Esophagus muscularis mucosa (tissue), 4 donors: ENCODE results near the gene ANKRD60.

ENCODE experiments used
- CTCF ChIP-seq, 3 experiments: fragments of 200-600 bp in 2 of 3; fragments of 450-650 bp in 1 of 3; sonication (generic) in 2 of 3; IDR thresholded peaks; one replicate each; pipeline ENCODE4 v1.5.1; 2017 to 2019; ENCODE audit warnings: antibody characterized with exemption in 3 of 3, mild to moderate bottlenecking in 2 of 3, moderate library complexity in 1 of 3
- EP300 ChIP-seq: sonication (generic); formaldehyde crosslinking; IDR thresholded peaks from one replicate; pipeline ENCODE4 v1.6.1; 2017; ENCODE audit warnings: antibody characterized with exemption
- POLR2A ChIP-seq: fragments of 450-650 bp; IDR thresholded peaks from one replicate; pipeline ENCODE4 v1.6.1; 2017; ENCODE audit warnings: antibody characterized with exemption, moderate library complexity, mild to moderate bottlenecking, low read depth
- POLR2AphosphoS5 ChIP-seq, 2 donors: sonication (generic); formaldehyde crosslinking; IDR thresholded peaks; one replicate each; pipeline ENCODE4 v1.6.1; 2017; ENCODE audit warnings: antibody characterized with exemption in 2 of 2

GRCh38 chr20:58218665-58219341, 9.7 kb downstream of the ANKRD60 start:
- TF ChIP-seq CTCF (IDR thresholded peaks at IDR 0.05), result no peak
- TF ChIP-seq EP300, result no peak
- TF ChIP-seq POLR2A, result no peak
- no peak for TF ChIP-seq POLR2AphosphoS5 (IDR thresholded peaks at IDR 0.05)
